ENCODE data around the gene GAS6.
A peak's percentile ranks its signal among the peaks of the same experiment; 100 is the strongest.
"Not testable (repeated sequence)": the region's sequence is repeated elsewhere in the genome, so short reads cannot be mapped to it uniquely, and the experiment has no call there.

The GAS6 gene

DNA sequence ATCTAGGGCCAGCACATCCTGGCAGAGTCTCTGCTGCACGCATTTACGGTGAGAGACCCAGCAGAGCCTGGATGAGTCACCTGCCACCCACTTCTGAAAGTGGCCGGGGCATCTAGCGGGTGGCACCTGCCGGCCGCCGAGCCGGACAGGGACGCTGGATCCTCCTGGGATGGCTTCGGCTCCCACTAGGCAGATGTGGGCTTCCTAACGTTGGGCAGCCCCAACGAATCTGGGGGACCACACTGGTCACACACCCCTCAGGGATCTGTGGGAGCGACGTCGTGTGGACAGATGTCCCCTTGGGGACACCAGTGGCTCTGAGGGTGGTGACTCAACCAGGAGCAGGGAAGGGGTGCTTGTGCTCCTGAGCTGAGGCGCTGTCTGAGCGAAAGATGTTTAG lies 72.7 kb downstream of the GAS6 start:
- no peak for DNase-seq (ENCODE audit: low spot score)

DNA sequence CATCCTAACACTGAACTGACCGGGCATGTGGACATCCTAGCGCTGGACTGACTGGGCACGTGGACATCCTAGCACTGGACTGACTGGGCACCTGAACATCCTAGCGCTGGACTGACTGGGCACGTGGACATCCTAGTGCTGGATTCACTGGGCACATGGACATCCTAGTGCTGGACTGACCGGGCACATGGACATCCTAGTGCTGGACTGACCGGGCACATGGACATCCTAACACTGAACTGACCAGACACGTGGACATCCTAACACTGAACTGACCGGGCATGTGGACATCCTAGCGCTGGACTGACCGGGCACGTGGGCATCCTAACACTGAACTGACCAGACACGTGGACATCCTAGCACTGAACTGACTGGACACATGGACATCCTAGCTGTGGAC lies 73.9 kb downstream of the GAS6 start:
- DNase-seq (ENCODE audit: low spot score): not testable (repeated sequence)

DNA sequence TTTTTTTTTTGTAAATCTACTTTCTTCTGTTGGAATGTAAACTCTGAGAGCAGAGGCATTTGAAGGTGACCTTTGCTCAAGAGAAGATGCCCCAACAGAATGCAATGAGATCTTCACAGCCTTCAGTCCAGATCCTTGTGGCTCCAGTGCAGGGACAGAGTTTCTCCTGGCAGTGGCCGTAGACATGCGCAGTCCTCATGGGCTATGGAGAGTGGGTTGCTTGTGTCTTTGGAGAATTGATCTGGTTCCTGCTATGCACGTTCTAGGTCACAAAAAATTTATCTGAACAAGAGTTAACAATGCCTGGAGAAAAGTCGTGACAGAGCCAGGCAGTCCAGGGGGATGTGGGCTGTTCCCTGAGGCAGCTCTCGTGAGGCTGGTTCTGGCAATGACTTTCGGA lies 74.7 kb downstream of the GAS6 start:
- DNase-seq (ENCODE audit: low spot score): no peak

DNA sequence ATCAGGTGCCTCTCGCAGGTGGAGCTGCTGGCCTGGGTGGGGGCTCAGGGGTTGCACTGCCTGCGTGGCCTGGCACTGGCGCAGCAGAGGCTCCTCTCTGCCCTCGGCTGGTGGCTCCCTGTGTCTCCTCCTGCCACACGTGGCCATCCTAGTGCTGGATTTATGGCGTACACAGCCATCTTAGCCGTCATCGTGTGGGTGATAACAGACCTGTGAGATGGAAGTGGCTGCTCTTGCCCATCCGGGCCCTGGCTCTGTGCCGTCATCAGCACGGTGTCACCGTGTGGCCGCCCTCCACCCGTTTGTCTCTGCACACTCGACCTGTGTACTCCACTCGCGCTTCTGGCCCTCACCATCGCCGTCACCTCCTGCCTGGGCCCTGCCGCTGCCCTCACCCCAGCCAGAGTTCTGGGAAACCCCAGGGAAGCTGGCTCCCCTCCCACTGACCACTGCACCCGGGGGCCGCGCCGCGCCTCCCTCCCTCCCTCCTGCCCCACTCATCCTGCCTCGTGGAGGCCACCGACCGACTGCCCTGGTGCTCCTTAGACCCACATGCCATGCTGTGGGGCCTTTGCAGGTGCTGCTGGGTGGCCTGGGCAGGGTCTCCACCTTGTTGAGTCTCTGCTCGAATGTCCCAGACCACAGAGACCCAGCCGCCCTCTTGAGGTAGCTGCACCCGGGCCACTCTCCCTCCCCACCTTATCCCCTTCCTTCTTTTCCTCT lies 75.3 kb downstream of the GAS6 start:
- DNase-seq (ENCODE audit: low spot score): no peak

DNA sequence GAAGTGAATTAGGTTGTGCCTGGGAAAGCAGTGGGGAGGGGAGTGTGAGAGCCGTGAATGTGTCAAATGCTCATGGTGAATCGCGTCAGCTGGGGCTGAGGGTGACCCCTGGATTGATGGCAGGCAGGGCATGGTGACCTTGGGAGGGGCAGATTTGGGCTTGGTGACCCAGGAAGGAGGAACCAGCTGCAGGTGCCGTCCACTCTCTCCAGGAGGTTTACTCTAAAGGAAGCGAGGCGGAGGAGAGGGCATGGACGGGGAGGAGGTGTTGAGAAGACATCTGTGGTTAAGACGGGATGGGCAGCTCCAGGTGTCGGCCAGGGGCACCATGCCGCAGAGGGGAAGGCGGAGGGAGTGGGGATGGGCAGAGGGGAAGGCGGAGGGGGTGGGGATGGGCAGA lies 76.2 kb downstream of the GAS6 start:
- no peak for DNase-seq (ENCODE audit: low spot score)

DNA sequence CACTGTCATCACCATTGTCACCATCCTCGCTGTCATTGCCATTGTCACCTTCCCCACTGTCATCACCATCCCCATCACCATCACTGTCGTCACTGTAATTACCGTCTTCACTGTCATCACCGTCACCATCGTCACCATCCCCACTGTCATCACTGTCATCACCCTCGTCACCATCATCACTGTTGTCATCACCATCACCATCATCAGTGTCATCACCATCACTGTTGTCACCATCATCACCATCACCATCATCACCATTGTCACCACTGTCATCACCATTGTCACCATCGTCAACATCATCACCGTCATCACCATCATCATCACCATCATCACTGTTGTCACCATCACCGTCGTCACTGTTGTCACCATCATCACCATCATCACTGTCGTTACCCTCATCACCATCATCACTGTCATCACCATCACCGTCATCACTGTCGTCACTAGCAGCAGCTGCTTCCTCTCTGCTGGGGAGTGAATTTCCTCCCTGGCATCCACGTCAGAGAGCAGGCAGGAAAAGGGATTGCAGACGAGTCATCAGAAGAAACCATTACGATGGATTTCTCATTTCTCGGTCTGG lies 77.5 kb downstream of the GAS6 start:
- DNase-seq (ENCODE audit: low spot score): no peak

DNA sequence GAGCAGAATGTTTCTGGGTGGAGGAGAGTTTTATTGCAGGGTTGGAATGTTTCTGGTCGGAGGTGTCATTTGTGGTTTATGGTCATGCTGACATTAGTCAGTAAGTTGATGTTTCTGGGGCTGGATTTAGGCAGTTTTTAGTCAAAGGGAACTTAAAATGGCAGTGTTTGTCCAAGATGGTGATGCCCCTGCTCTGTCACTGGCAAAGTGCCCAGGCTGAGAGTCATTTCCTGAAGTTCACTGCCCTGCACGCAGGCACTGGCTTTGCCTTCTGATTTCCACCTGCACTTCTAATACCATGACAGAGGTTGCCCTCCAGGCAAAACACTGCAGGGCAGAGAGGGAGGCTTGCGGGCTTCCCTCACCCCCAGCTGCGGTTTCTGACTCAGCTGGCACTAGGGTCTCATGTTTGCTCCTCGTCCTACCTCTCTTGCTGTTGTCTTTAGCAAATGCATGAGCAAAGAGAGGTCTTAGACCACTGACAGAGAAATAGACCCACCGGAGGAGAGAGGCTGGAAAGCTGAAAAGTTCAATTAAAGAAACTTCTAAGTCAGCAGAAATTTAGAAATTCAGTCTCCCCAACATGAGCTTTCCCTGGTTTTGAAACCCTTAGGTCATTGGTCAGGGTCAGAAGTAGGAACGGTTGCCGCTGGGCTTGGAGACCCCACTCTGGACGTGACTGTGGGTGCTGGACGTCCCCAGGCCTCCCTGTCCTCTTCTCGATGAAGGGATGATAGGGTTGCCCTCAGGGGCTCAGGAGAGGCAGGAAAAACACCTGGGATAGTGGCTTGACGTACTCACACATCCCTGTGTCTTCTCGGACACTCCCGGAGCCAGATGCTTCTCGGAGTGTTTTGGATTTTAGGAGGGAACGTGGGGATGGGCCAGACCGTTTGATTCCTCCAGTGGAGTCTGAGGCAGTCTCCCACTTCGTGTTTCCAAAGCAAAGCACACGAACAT lies 78.5 kb downstream of the GAS6 start:
- DNase-seq (ENCODE audit: low spot score): no peak

DNA sequence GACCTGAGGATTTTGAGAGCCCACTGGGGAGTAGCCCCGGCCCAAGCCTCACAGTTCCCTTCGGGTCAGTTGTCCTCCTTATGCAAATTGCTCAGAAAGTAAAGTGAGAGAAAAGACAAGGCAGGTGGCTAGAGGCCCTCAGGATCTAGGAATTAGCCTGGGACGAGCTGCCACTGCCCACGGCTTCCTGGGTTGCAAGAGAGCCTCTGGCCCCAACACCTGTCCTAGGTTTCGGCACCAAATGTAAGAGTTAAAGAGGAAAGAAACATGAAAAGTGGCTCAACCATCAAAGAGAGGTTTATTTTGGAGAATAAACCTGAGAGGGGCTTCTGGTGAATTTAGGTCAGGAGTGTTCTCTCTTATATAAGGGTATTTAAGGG lies 79.2 kb downstream of the GAS6 start:
- no peak for DNase-seq (ENCODE audit: low spot score)

DNA sequence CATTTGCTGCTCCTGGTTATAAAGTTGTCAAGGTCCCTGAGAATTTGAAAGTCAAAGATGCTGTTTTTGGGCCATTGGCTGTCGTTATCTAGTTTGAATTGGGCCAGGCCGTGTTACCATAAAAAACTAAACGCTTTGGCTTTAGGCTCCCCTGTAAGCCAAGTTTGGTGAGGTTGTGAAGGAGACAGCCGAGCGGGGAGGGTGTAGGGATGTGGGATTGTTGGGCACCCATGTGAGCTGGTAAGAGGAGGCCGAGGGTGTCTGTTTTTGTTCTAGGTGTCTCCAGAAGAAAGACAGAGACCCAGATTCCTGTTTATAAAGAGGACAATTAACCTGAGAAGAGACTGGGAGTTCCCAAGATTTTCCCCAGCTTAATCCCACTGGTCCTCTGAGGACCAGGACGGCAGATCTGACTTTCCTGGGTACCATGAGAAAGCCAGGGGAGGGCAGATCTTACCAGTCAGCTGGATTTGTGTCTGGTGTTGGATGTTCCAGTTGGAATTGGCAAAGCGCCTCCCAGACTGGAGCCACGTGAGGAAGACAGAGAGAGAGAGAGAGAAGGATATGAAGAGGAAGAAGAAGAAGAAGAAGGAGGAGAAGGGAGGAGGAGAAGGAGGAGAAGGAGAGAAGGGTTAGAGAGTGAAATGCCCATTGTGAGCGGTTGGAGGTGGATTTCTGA lies 79.8 kb downstream of the GAS6 start:
- DNase-seq (ENCODE audit: low spot score): no peak

DNA sequence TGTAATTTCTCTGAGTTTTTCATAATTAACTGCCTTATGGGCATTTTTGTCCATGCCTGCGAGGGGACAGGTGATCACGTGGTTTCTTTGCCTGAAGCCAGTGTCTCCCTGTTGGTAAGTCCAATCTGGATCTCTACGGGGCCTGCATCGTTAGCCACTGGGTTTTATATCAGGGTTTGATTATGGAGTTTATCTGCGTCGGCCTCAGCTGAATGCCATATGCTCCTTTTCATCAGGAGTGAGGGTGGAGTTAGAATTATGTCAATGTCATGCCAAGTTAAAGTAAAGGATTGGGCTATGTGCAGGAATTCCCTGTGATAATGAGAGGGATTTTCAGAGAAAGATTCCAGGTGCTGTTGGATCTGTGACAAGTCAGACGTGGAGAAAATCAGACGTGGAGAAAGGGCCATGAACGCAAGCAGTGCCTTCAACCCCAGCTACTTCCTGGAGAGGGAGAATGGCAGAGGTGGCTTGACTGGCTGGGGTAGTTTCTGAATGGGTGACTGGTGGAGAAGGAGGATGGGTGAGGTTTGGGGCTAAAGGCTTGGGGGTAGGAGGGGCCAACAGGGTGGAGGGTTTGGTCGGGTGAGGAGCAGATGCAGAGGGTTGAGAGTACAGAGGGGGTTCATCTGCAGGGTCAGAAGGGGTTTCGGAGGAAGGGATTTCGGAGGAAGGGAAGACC lies 80.5 kb downstream of the GAS6 start:
- DNase-seq (ENCODE audit: low spot score): no peak

DNA sequence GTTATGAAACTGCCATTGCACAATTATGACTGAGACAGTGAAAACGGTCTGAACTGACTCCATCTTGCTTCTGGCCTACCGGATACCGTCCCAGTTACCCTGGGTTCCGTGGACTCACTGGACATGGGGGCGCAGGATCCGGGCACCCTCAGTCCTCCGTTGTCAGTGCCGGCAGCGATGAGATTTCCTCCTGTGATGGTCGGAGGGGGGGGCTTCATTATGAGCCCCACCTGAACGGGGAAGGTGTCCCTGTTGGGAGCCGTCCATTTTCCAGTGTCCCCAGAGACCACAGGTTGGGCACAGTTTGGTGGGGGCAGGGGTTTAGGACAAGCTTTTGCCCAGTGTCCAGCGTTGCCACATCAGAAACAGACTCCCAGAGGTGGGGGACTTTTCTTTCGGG lies 81.4 kb downstream of the GAS6 start:
- no peak for DNase-seq (ENCODE audit: low spot score)

DNA sequence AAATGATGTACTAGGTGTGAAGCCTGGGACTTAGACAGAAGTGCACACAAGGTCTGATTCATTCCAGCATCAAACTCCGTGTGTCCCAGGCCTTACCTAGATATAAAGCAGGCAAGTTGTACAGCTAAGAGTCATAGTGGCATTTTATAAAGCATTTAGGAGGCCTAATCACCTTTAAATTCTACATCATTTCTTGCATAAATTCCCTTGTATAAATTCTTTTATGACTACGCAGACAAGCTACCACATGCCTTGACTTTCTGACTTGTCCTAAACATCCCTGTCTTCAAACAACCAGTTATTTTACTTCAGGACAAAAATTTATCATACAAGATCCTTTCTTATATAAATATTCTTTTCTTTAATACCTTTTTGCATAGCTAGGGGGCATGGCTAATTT lies 82.3 kb downstream of the GAS6 start:
- no peak for DNase-seq (ENCODE audit: low spot score)

DNA sequence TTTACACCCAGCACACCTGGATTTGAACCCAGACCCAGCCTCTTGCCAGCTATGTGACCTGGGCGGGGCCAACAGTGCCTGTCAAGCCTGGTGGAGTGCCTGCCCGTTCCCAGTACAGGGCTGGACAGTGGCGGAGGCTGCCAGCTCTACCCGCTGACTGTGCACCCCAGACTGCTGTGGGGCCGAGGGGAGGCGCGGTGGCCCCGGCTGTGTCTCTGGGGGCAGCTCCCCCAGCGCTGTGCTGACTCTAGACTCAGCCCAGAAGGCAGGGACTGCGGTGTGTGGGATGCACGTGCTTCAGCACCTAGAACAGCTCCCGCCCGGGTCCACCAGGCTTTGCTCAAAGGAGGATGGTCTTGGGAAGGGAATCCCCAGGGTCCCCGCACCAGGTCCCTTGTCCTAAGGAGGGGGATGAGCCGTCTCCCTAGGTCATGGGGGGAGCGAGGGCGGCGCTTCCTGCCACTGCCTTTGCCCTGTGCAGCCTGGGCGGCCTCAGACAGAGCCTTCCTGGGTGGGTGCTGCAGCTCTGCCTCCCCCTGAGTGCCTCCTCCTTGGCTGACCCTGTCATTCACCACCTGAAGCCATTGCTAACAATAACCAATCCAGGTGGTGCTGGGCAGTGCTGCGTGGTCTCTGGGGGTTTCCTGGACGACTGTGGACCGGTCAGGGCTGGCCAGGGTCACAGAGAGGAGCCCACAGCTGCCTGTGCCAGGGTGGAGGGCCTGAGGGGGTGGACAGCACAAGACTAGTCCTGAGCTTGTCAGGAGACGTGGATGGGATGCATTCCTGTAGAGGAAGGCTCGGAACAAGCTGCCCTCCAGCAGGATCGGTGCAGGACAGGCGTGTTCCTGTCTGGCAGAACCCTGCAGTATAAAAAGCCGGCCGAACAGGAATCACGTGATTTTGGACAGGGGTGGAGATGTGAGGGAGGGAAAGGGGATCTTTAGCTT lies 86.3 kb downstream of the GAS6 start:
- no peak for DNase-seq (ENCODE audit: low spot score)

DNA sequence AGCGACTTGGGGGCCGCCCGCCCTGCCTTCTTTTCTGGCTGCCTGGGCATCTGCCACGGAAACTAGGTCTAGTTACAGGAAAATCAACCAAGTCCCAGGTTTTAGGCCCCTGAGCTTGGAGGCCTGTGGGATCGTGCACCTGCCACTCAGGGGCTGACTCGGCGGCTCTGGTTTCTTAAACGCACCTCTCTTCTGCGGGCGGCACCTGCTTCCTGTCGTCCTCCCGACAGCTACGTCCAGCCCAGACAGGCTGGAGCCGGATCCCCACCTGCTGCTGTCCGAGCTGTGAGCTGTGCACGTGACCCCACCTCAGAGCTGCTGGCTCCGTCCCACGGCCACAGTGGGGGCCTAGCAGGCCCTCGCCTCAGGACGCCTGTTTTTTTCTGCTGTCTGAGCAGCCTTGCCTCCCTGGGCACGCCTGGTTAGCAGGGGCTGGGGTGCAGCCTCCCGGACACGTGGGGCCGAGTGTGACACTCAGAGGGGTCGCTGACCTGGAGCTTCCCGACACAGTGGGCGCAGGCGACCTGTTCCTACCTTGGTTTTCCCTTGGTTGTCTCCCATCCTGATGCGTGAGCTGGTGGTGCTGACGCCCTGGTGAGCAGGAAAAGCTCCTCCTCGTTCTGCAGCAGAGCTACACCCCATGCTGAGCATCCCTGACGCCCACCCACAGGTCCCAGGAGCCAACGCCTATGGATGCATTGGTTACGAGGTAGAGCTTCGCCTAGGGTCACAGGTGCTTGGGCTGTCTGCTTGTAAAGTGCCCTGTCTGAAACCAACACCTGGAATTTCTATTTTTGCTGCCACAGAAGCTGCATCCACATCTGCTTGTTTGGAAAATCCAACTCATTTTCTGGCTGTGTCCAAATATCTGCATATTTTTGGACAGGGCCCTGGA lies 87.4 kb downstream of the GAS6 start:
- DNase-seq (ENCODE audit: low spot score): no peak

DNA sequence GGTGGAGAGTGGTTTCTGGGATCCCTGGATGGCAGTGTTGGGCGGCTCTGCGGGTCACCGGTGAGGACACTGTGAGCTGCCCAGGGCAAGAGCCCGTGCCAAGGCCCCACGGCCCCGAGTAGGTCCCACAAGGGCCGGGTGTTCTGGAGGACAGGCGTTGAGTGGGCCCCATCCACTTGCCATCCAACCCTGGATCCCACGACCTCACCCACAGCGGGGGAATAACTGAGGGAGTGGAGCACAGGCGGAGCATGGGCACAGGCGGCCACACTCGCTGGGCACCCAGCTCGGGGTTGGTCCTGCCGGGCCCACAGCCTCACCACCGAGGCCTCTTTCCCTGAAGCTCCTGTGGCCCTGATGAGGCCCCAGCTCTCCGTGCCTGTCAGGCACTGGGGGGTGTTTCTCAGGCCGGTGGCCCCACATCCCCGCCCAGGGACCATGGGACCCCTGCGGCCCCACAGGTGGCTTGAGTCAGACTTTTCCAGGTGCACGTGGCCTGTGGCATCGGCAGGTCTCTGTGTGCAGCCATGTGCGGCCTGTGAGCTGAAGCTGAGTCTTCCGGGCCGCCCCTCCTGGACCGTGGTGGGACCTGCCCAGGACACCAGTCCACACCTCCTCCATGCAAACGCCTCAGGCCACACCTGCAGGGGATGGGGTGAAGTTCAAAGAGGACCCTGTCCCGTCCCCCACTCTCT lies 88.3 kb downstream of the GAS6 start:
- no peak for DNase-seq (ENCODE audit: low spot score)

DNA sequence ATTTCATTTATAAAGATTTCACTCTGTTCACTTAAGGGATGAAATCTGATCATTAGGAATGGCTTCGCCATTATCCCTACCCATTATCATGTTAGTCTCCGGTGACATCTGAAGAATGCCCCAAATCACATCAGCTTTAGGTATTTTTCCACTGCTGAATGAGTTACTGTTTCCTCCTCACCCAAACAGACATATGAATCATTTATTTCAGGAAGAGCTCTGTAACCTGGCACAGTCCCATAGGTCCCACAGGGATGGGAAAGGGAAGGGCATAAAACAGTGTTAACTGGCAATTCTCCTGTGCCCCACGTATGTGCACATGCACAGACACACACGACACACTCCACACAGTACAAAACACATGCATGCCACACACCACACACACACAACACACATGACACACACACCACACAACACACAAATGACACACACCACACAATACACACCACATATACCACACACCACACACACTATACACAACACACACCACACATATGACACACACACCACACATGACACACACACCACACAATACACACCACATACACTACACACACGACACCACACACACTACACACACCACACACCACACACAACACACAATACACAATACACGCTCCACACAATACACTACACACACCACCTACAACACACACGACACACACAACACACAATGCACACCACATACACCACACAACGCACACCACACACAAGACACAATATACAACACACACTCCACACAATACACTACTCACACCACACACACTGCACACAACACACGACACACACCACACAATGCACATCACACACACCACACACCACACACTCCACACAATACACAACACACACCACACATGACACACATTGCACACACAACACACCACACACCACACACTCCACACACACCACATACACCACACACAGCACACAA lies 89.4 kb downstream of the GAS6 start:
- no peak for DNase-seq (ENCODE audit: low spot score)

DNA sequence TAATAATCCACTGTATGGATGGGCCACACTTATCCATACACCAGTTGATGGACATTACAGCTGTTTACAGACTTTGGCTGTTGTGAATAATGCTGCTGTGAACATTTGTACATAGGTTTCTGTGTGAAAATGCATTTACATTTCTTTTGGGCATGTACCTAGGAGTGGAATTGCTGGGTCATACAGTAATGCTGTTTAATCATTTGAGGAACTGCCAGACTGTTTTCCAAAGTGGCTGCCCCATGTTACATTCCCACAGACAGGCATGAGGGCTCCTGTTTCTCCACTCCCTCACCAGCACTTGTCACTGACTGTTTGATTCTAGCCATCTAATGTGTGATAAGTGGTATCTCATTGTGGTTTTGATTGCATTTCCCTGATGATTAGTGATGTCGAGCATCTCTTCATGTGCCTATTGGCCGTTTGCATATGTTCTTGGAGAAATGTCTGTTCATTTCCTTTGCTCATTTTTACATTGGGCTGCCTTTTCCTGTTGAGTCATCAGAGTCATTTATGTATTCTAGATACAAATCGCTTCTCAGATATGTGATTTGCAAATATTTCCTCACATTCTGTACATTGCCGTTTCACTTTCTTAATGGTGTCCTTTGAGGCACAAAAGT lies 92.1 kb downstream of the GAS6 start:
- peak; percentile 54 for DNase-seq (ENCODE audit: low spot score)

All from activated CD4-positive, alpha-beta T cell treated with anti-CD3 and anti-CD28 coated beads, Interleukin-2, Interleukin-4, amounts not matched to agents 100 ng/mL and 50 ng/mL, durations not matched to agents 16 hours and 8 hours (primary cell).